Heart left ventricle (tissue), 16 donors: ENCODE data around the gene SMAD4. TPM values are rescaled to one million over a fixed set of nuclear protein-coding genes. Genes with fewer than 3 reads are reported as not detected.

Source experiments
- ATAC-seq, 4 donors: fragments of 200-7000 bp; cut with Tn5 transposase; one replicate each; pipeline ENCODE4 v1.9.1; 2020 to 2022; ENCODE audit warnings: moderate library complexity in 4 of 4, mild to moderate bottlenecking in 3 of 4, moderate number of reproducible peaks in 1 of 4
- DNase-seq, 5 donors: peaks; one replicate each; pipeline ENCODE4 v3.0.0-alpha.2; 2020
- H3K27ac ChIP-seq, 12 donors: fragments of 200-600 bp; sonication (generic) in 4 of 12; one replicate each; pipeline versions ENCODE4 v1.5.0 to v1.8.0; 2016 to 2022; ENCODE audit warnings: mild to moderate bottlenecking in 2 of 12
- H3K27me3 ChIP-seq, 9 donors: fragments of 200-600 bp; sonication (generic) in 2 of 9; one replicate each; pipeline versions ENCODE4 v1.5.1 to v1.8.0; 2016 to 2022; ENCODE audit warnings: mild to moderate bottlenecking in 3 of 9
- H3K36me3 ChIP-seq, 9 donors: fragments of 200-600 bp; sonication (generic) in 2 of 9; one replicate each; pipeline versions ENCODE4 v1.5.0 to v1.8.0; 2018 to 2022; ENCODE audit warnings: mild to moderate bottlenecking in 2 of 9
- H3K4me1 ChIP-seq, 12 donors: fragments of 200-600 bp; sonication (generic) in 4 of 12; one replicate each; pipeline versions ENCODE4 v1.5.0 to v1.8.0; 2016 to 2022; ENCODE audit warnings: mild to moderate bottlenecking in 3 of 12
- H3K4me3 ChIP-seq, 12 donors: fragments of 200-600 bp; sonication (generic) in 4 of 12; one replicate each; pipeline versions ENCODE4 v1.5.0 to v1.8.0; 2017 to 2022; ENCODE audit warnings: mild to moderate bottlenecking in 9 of 12, moderate library complexity in 4 of 12
- H3K9me3 ChIP-seq, 12 donors: fragments of 200-600 bp; sonication (generic) in 4 of 12; one replicate each; pipeline versions ENCODE4 v1.5.0 to v1.8.0; 2016 to 2022; ENCODE audit warnings: mild to moderate bottlenecking in 1 of 12
- POLR2A ChIP-seq, 2 donors: fragments of 450-650 bp; IDR thresholded peaks; one replicate each; pipeline ENCODE4 v1.6.1; 2017; ENCODE audit warnings: antibody characterized with exemption in 2 of 2, mild to moderate bottlenecking in 2 of 2, moderate library complexity in 2 of 2
- WGBS, 4 donors: extraction: QIAGEN DNeasy Blood & Tissue Kit in 2 of 4; methylation state at CpG; one replicate each; pipeline versions ENCODE4 v1.1.5 to v1.1.7; 2013 to 2018; 5-methylcytosine and 5-hydroxymethylcytosine counted together
- intact Hi-C, 10 donors: fragments of 100-400 bp; cut with DNase I; formaldehyde crosslinking; loops; one replicate each; pipeline versions ENCODE4 v1.11.1 to v1.14.2; 2022
- long read RNA-seq, 3 donors: library from polyadenylated mRNA; unstranded; transcript quantifications; one replicate each; pipeline ENCODE4 v2.0.0, GENCODE V29; 2020 to 2021
- polyA plus RNA-seq, 2 donors: library from polyadenylated mRNA; stranded (reverse); fragments of 200-250 nt; gene quantifications; one replicate each; pipeline ENCODE4 v1.2.3, GENCODE V29; 2013
- total RNA-seq, 9 donors: library from RNA; depleted of rRNA in 2 of 9; stranded (reverse); fragments of >200 nt in 2 of 9; fragmentation: NEBNext Ultra II Directional in 3 of 9; extraction: Animal tissue kit (Norgen Biotek cat#: 25700) in 3 of 9; gene quantifications; one replicate each; pipeline versions ENCODE4 v1.1.0 to v1.2.4, GENCODE V29; 2016 to 2023
- TF ChIP-seq, protein P1 (sequence below), 12 donors: fragments of 200-600 bp; sonication (generic) in 4 of 12; IDR thresholded peaks; one replicate each; pipeline versions ENCODE4 v1.5.0 to v1.8.0; 2018 to 2022; ENCODE audit warnings: antibody characterized with exemption in 12 of 12, mild to moderate bottlenecking in 5 of 12
- donor health status: ischemic (EF 13 %, LVEDD 7.1; RV severe dilation, severe dysfunction).
- donor health status: healthy with polysubstance abuse.
- donor health status: DM: no; HTN: yes; CAD: no.
- donor health status: DM: no; HTN: no; CAD: no.
- donor health status: ischemic (EF 25% LVEDD 6.9; RV normal size, moderate dysfunction).
- donor health status: ischemic (EF 25% LVEDD 5.7; RV mildly dilated, moderate dysfunction).
- donor health status: healthy.
- donor health status: DM: yes; HTN: yes; CAD: no.
- donor health status: ischemic (EF 35%, LVEDD 5.7; RV mildly dilated, moderate dysfunction).
- donor health status: nonischemic (EF 11% LVEDD 7.7; RV severe dilation, severe dysfunction).
- donor health status: DM: yes; HTN: yes; CAD: no.
- donor health status: PGD.
- donor health status: ischemic (EF 29% LVEDD 5.4; RV normal size, mild dysfunction).
- donor health status: nonischemic (EF 23%, LVEDD 6.1; RV moderate dilation, normal function).

Gene SMAD4
- total RNA-seq: 100 to 1,000 TPM in 2 of 9 donors, 10 to 100 TPM in 7; 78.6 to 103 (median 92.0) TPM
- polyA plus RNA-seq: 10 to 100 TPM; 10.8 to 52.3 TPM
- long read RNA-seq, donor 1, full-length matches to known transcripts: 61 of 80 reads
- long read RNA-seq, donor 1, partial matches to known transcripts: 7 of 80 reads
- long read RNA-seq, donor 1, other reads (novel, unspliced or antisense): 12 of 80 reads
- long read RNA-seq, donor 2, full-length matches to known transcripts: 2 of 37 reads
- long read RNA-seq, donor 2, partial matches to known transcripts: 29 of 37 reads
- long read RNA-seq, donor 2, other reads (novel, unspliced or antisense): 6 of 37 reads
- long read RNA-seq, donor 3, full-length matches to known transcripts: 110 of 134 reads
- long read RNA-seq, donor 3, partial matches to known transcripts: 11 of 134 reads
- long read RNA-seq, donor 3, other reads (novel, unspliced or antisense): 13 of 134 reads

DNA sequence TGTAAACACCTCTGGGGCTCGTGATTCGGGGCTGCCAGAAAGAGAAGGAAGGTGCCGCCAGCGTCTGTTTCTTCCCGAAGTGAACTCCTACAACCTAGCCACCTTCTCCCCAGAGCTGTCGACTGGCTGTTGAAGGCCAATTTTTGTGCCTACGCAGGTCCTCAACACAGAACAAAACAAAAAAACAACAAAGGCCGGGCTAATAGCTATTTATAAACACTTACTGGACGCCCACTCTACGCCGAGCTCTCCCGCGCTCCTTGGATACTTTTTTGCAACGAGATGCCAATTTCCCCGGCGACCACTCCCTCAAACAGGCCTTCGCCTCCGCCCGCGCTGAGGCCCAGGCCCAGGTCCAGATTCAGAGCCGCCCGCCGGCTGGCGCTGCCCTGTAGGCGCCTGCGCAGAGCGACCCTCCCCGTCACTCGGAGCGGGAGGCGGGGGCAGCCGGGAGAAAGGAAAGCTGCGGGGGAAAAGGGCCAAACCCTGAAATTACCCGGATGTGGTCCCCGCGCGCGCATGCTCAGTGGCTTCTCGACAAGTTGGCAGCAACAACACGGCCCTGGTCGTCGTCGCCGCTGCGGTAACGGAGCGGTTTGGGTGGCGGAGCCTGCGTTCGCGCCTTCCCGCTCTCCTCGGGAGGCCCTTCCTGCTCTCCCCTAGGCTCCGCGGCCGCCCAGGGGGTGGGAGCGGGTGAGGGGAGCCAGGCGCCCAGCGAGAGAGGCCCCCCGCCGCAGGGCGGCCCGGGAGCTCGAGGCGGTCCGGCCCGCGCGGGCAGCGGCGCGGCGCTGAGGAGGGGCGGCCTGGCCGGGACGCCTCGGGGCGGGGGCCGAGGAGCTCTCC is at the start of gene SMAD4:
Gene SMAD4, plus strand, starts transcription at position 520 of the 843 bp plus-strand sequence. CDS start 16,834 bp downstream, outside the sequence.
- peaks cover 11 to 75% (median 46%) of the 10 kb centered on the region in 12 donors for H3K4me1 ChIP-seq
- H3K36me3 ChIP-seq: peaks cover 0 to 31% (median 10%) of the 10 kb centered on the region in 9 donors
- intact Hi-C loops: loop anchor here in 7 of 10 donors (1.0 to 10.0 kb wide), 9 partner anchors 53 to 167 kb away; partner anchors contain the start of genes ELAC1 (in 5 of the 7), ME2 (in 4 of the 7) and MEX3C (in 2 of the 7)
- DNase-seq: peak; percentile 96 to 99 (median 97)
- TF ChIP-seq POLR2A (IDR thresholded peaks at IDR 0.05): peak in 1 of 2 donors; percentile 86
- TF ChIP-seq, protein P1, sequence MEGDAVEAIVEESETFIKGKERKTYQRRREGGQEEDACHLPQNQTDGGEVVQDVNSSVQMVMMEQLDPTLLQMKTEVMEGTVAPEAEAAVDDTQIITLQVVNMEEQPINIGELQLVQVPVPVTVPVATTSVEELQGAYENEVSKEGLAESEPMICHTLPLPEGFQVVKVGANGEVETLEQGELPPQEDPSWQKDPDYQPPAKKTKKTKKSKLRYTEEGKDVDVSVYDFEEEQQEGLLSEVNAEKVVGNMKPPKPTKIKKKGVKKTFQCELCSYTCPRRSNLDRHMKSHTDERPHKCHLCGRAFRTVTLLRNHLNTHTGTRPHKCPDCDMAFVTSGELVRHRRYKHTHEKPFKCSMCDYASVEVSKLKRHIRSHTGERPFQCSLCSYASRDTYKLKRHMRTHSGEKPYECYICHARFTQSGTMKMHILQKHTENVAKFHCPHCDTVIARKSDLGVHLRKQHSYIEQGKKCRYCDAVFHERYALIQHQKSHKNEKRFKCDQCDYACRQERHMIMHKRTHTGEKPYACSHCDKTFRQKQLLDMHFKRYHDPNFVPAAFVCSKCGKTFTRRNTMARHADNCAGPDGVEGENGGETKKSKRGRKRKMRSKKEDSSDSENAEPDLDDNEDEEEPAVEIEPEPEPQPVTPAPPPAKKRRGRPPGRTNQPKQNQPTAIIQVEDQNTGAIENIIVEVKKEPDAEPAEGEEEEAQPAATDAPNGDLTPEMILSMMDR (IDR thresholded peaks at IDR 0.05): peak in 1 of 12 donors; percentile 13
- H3K27ac ChIP-seq: peak within 1 kb of the TSS; percentile 92 to 99 (median 98)
- WGBS, 4 donors: 0% methylated on average over 50 to 79 of the region's 79 CpGs
- no peaks in the 10 kb centered on the region for H3K9me3 ChIP-seq
- no peaks in the 10 kb centered on the region for H3K27me3 ChIP-seq
- H3K4me3 ChIP-seq: peak within 1 kb of the TSS; percentile 54 to 97 (median 79)
- peak; percentile 95 to 98 (median 96) for ATAC-seq

DNA sequence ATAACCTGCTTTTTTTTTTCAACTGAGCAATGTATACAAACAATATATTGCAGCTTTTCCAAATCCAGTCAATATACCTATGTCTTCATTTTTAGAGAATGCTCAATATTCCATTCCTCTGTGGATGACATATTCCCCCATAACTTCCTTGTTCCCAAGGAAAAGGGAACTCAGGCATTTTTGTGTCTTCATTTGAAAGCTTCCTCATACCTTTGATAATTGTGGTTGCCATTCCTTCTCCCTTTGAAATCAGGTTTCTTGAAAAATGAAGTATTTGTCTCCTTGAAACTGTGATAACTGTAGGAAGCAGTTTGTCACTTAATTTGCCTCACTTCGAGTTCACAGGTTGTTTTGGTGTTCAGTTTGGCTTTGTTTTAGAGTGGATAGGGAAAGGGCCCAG is 48.6 kb upstream of the SMAD4 start:
- Histone ChIP-seq H3K4me3 (no peak overlapping the region), H3K27ac (no peak overlapping the region), H3K36me3 (peaks cover 0 to 66% (median 54%) of the 10 kb centered on the region in 9 donors), H3K9me3 (peaks cover 0 to 10% (median 0%) of the 10 kb centered on the region in 12 donors), H3K4me1 (peaks cover 0 to 5% (median 0%) of the 10 kb centered on the region in 12 donors), H3K27me3 (no peaks in the 10 kb centered on the region)
- no peak for DNase-seq
- TF ChIP-seq POLR2A (IDR thresholded peaks at IDR 0.05): no peak
- TF ChIP-seq, protein P1 (IDR thresholded peaks at IDR 0.05): no peak
- ATAC-seq: no peak
- intact Hi-C loops: no loop called here
- WGBS, 4 donors: 88 to 98% (median 92%) methylated on average over 1 of the region's 1 CpG

DNA sequence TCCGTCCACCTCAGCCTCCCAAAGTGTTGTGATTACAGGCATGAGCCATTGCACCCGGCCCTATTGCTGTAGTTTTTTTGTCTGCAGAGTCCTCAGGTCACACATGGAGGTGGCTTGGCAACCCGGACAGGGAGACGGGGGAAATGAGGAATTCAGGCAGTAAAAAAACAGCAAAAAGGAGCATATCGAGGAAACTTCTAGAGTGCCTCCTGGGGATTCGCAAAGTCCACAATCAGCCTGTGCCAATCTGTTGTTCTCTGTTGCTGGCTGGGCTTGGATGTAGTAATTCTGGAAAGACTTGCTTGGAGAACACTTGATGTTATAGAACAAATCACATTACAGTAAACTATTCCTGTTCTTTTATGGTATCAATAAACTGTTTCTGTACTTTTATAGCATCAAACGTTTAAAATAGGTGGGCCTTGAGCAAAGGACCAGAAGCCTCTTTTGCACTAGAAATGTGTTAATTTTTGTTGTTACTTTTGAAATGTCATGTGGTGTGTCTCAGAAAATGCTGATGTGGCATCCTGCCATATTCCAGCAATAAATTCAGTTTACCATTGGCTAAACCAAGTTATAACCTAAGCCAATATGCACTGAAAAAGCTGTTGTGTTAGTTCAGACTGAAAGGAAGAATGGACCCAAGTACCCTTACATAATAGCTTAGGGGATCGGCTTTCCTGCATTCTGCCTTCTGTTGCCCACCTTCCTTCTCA is 47.8 kb upstream of the SMAD4 start:
- DNase-seq (no peak), ATAC-seq (no peak)
- TF ChIP-seq POLR2A (IDR thresholded peaks at IDR 0.05): no peak
- TF ChIP-seq, protein P1 (IDR thresholded peaks at IDR 0.05): no peak
- H3K27me3 ChIP-seq: no peaks in the 10 kb centered on the region
- peaks cover 0 to 64% (median 46%) of the 10 kb centered on the region in 9 donors for H3K36me3 ChIP-seq
- 86 to 90% (median 88%) methylated on average over 8 of the region's 8 CpGs for WGBS, 4 donors
- H3K4me3 ChIP-seq: no peak overlapping the region
- H3K4me1 ChIP-seq: peaks cover 0 to 11% (median 0%) of the 10 kb centered on the region in 12 donors
- intact Hi-C loops: no loop called here
- peaks cover 0 to 5% (median 0%) of the 10 kb centered on the region in 12 donors for H3K9me3 ChIP-seq
- no peak overlapping the region for H3K27ac ChIP-seq
